Skin of body (tissue), 2 donors: ENCODE measurements around the gene BPIFA2. TPM values are rescaled to one million over a fixed set of nuclear protein-coding genes. Genes with fewer than 3 reads are reported as not detected.
"Not testable (repeated sequence)": the region's sequence is repeated elsewhere in the genome, so short reads cannot be mapped to it uniquely, and the experiment has no call there.

ENCODE experiments used
- DNase-seq: peaks from one replicate; lab custom pipeline; 2025; lab: John Stamatoyannopoulos, UW
- total RNA-seq: library from RNA; depleted of rRNA; stranded (reverse); fragments of >200 nt; gene quantifications from one replicate; pipeline ENCODE4 v1.2.3, GENCODE V29; 2014

Gene BPIFA2, protein sequence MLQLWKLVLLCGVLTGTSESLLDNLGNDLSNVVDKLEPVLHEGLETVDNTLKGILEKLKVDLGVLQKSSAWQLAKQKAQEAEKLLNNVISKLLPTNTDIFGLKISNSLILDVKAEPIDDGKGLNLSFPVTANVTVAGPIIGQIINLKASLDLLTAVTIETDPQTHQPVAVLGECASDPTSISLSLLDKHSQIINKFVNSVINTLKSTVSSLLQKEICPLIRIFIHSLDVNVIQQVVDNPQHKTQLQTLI
- not detected for total RNA-seq

- no peak for DNase-seq
These were observed at the start of gene BPIFA2 for GRCh38 chr20:33167859-33168258. Gene BPIFA2 (plus strand): TSS chr20:33168159. CDS start chr20:33169146, 987 bp downstream.

DNA sequence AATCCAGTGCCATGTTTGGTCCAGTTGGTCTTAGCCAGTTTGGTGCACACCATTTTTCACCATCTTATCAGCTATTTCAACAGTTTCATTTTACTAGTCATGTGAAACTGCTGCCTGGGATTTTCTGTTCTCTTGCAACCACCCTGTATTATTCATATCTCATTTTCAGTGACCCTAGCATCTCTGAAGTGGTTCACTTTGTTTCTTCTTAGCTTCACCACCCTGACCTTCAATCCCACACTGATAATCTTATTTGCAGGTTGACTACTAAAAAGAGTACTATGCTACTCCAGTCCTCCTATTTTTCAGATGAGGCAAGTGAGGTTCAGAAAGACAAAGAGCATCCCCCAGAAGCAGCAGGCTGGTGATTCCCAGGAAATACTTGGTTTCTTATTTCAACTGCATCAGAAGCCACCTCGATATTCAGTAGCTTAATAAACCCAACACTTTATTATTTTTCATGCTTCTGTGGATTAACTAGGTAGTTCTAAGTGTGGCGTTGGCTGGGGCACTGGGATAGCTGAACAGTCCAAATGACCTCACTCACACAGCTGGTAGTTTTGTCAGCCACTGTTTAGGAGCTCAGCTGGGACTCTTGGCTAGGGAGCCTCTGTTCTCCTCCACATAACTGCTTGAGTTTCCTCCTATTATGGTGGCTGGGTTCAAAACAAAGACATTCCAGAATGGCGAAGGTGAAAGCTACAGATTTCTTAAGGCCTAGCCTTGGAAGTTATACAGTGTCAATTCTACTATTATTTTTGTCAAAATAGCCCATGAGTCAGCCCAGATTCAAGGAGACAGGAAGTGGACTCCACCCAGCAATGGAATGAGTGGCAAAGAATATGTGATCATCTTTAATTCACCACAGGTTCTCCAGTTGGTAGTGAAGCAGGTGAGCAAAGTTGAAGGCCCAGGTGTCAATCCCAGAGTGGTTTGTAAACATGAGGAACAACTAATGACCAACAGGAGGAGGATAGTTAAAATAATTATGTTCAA lies 47.9 kb upstream of the BPIFA2 start:
- no peak for DNase-seq

GRCh38 chr20:33120934-33121333 lies 47.0 kb upstream of the BPIFA2 start:
- DNase-seq = no peak

GRCh38 chr20:33122297-33122696 lies 45.7 kb upstream of the BPIFA2 start:
- DNase-seq = not testable (repeated sequence)

GRCh38 chr20:33124261-33124660 lies 43.7 kb upstream of the BPIFA2 start:
- DNase-seq = no peak

- DNase-seq = no peak
These were observed 43.0 kb upstream of the BPIFA2 start for GRCh38 chr20:33124994-33125393.

- DNase-seq = no peak
These were observed 42.0 kb upstream of the BPIFA2 start for GRCh38 chr20:33125983-33126382.

- DNase-seq = no peak
These were observed 40.4 kb upstream of the BPIFA2 start for GRCh38 chr20:33127422-33128097.

DNA sequence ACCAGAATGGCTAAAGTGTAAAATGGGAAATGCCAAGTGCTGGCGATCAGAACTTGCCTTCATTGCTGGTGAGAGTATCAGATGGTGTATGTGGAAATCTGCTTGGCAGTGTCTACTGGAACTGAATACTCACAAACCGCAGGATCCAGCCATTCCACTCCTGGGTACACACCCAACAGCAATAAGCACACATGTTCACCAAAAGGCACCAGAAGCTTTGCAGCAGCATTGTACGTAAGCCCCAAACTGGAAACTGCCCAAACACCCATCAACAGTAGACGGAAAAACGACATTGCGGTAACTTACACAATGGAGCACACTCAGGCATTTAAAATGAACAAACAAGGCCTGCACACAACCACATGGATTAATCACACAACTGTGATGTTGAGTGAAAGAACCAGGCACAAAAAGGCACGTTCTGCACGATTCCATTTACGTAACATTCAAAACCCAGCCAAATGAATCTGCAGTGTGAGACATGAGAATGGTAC lies 37.3 kb upstream of the BPIFA2 start:
- peak; percentile 69 for DNase-seq

DNA sequence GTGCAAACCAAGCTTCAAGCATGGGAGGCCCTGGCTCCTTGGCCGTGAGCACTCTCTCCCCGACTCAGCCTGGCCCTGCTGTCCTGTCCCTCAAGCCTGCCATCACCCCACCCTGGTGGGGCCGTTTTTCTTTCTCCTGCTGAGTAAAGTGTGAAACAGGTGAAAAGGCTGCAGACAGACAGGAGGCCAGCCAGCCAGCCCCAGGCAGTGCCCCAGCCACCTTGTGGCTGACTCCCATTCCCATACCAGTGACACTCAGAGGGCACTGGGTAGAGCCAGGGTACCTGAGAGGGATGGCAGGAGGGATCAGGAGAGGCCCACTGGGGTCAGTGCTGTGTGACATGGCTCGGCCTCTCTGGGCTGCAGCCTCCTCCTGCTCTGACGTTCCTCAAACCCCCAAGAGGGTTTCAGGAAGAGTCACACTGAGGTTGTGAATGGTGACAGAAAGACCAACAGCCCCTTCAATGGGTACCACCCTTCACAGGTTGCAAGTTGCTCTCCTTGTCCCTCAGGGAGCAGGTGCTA lies 35.9 kb upstream of the BPIFA2 start:
- DNase-seq = no peak

DNA sequence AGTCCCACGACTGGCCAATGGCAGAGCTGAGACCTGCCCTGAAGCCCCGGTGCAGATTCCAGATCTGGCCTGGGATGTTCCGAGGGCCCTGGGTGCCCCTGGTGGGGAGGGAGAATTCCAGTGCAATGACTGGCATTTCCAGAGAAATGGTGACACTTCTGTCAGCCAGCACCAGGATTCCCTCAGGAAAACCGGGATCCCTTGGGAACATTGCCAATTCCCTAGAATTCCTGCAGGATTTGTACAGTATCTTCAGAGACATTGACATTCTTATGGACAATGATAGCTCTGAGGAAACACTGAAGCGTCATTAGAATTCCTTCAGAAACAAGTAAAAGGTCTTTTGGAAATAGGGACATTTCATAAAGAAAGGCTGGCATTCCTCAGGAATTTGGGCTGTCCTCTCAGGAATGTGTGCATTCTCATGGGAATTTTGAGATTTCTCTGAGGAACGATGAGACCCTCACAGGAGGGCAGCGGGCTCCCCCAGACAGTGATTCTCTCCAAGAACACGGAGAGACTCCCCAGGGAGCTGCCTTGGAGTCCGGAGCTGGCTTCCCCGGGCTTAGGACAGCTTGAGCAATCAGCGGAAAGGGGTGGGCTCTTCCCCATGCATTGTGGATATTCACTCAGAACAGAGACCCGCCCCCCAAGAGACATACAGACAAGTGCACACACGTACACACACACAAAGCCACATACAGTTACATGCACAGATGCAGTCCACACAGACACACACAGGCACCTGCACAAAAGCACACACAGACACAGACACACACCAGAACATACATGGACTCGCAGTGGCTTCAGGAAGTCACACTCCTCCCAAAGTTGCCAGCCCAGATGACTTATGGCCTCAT lies 35.2 kb upstream of the BPIFA2 start:
- DNase-seq = no peak

DNA sequence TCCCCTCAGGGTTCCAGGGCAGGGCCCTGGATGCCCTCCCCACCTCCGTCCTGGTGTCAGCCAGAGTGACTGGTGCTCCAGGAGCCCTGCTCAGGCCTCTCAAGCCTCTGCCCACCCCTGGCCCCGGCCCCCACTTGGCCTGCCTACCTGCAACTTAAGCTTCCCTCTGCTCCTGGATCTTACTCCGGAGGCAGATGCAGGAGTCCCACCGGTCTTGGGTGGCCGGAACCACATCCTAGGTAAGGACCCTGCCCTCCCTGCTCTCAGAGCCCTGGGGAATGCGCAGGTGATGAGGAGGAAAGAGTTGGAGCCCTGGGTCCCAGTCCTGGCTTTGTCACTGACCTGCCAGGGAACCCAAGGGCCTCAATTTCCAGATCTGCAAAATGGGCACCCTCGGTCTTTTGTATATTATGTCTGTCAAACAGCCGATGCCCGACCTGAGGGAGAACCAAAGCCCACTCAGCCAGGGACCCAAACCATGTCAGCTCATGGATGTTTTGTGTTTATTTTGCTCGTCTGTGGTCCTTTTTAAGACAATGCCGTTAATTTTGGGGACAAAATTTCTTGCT lies 34.5 kb upstream of the BPIFA2 start:
- no peak for DNase-seq

DNA sequence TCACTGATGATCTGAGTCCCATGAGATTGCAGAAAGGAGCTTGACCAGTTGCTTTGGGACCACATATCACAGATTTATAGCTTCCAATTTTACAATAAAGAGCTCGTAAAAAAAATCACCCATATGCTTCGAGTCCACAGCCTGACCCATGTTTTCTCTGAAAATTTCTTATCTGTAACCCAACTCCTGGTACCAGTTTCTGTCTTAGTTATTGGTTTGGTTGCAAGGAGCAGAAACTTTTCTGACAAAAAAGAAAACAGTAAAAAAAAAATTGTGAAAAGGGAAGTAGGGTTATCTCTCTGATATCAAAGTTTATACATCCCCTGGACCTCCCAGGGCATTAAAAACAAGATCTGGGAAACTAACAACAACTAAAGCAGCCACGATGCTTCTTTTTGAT lies 30.8 kb upstream of the BPIFA2 start:
- DNase-seq = no peak

GRCh38 chr20:33139467-33139866 lies 28.5 kb upstream of the BPIFA2 start:
- DNase-seq = no peak

- no peak for DNase-seq
These were observed 22.4 kb upstream of the BPIFA2 start for GRCh38 chr20:33145521-33145920.

GRCh38 chr20:33147299-33147698 lies 20.7 kb upstream of the BPIFA2 start:
- DNase-seq = no peak

DNA sequence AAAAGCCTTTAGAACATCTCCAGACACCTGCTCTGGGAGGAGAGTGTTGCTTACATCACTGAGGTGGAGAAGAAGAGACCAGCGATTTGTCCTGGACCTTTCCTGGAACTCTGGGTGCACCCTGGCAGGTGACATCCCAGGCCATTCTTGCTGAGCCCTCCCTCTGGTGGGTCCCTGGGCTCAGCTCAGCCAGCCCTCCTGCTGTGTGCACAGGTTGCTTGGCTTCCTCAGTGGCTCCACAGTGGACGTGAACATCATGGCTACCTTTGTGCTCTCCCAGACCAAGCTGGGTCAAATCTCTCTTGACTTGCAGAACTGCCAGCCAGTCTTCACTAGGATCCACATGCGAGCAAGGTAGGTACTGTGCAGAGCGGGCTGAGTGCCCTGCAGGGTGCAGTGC lies 19.9 kb upstream of the BPIFA2 start:
- DNase-seq = no peak

GRCh38 chr20:33154252-33154651 lies 13.7 kb upstream of the BPIFA2 start:
- no peak for DNase-seq

DNA sequence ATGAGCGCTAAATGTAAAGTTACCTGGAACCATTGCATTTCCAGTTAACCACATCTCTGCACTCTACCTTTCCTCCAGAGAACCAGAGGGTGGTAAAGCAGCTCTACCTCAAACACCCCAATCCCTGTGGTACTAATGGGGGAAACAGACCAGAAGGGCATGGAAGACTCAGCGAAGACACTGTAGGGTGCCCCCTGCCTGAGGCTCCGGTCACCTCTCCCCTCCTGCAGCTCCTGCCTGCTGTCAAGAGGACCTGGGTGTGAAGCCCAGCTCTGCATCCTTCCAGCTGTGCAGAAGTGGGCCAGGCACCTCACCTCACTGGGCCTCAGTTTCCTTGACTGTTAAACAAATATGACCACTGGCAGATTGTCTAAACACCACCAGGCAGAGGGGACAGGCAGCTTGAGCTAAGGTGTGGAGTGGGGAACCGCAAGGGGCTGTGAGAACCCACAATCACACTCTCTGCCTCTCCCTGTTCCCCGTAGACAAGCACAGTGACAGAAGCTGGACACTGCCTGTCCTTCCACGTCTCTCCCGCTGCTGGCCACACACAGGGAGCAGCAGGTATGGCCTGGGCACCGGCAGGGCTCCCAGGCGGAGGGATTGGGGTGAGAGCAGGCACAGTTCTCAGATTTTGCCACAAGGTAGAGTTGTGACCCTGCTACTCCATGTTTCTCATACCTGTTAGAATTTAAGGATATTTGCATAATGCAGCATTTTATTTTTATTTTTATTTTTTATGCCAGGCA lies 9.1 kb upstream of the BPIFA2 start:
- no peak for DNase-seq

- no peak for DNase-seq
These were observed 8.2 kb upstream of the BPIFA2 start for GRCh38 chr20:33159713-33160112.
